Esophagus muscularis mucosa (tissue), 2 donors: ENCODE results near the gene IGFBP6.

Source experiments
- POLR2A ChIP-seq: fragments of 450-650 bp; IDR thresholded peaks from one replicate; pipeline ENCODE4 v1.6.1; 2017; ENCODE audit warnings: antibody characterized with exemption, moderate library complexity, mild to moderate bottlenecking, low read depth
- POLR2AphosphoS5 ChIP-seq, 2 donors: sonication (generic); formaldehyde crosslinking; IDR thresholded peaks; one replicate each; pipeline ENCODE4 v1.6.1; 2017; ENCODE audit warnings: antibody characterized with exemption in 2 of 2

- TF ChIP-seq POLR2A (no peak), POLR2AphosphoS5 (IDR thresholded peaks at IDR 0.05) (no peak)
Measured at GRCh38 chr12:53070877-53071492, 26.5 kb upstream of the IGFBP6 start.
